ENCODE results near the gene TENM4.
A peak's percentile ranks its signal among the peaks of the same experiment; 100 is the strongest.

TENM4 gene

DNA sequence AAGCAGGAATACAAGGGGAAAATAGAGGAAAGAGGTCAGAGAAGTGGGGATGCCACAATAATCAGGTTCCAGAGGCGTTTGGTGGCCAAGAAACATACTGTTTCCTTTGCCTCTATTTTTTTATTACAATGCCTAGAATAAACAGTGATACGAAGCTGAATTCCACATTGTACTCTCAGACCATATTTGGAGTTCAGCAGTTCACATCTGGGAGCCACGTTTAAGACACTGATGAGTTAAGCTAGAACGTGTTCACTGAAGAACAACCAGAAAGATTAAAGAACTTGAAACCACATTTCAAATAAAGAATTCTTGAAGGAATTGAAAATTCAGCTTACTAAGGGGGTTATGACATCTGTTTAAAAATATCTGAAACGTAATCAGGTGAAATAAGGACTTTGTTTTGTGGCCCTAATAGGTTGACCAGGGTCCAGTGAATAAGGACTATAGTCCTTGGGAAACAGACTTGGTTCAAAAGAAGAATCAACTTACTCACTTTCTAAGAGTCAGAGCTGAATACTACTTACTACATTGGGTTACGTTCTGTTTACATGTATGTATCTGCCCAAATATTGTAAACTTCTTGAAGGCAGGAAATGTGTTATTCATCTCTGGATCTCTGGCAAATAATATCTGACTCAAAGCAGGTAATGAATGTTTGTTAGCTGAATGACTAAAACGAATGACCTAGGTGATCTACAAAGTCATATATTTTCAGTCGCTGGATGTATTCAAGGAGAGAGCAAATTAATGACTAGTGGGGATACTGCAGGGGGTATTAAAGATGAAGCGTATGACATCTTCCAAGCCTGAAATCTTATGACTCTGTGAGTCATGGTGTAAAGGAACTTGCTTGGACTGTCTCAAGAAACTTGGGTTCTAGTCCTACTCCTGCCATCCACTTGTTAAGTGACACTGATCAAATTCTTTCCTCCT, 619.2 kb downstream of the TENM4 start:
- DNase-seq: no peak

GRCh38 chr11:78820741-78821140, 620.1 kb downstream of the TENM4 start:
- DNase-seq: no peak

DNA sequence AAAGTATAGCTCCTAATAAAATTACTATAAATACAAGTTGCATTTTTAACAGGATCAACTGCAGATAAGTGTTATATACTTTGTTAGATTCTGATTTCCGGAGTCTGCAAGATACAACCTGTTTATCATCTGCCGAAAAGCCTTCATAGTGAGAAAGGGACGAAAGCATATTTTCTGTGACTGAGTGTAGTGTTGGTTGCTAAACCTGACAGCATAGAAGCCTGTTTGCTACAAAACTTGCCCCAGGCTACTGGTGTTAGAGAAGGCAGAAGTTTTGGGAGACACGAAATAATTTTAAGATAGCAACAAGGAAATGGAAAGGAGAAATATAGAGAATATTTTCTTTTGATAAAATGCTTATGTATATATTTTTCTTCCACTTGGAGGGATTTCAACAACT, 622.6 kb downstream of the TENM4 start:
- no peak for DNase-seq

DNA sequence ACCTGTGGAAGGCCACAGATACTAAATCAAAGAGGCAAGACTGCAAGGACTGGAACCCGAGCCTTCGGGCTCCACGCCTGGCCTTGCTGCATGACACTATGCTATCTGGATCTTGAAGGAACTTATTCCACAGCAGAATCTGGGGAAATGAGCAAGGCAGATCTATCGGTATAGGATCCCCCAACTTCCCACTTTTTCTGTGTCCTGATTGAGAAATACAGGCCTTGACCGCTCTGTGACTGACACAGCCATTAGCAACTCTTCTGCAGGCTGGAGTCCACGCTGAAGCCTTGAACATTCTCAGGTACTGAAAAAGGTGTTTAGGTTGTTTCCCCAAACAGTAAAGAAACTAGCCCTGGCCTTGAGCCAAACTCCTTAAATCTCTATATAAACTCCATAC, 625.0 kb downstream of the TENM4 start:
- no peak for DNase-seq

GRCh38 chr11:78812513-78813293, 628.1 kb downstream of the TENM4 start:
- DNase-seq: peak; percentile 40

GRCh38 chr11:78810559-78811009, 630.2 kb downstream of the TENM4 start:
- no peak for DNase-seq

DNA sequence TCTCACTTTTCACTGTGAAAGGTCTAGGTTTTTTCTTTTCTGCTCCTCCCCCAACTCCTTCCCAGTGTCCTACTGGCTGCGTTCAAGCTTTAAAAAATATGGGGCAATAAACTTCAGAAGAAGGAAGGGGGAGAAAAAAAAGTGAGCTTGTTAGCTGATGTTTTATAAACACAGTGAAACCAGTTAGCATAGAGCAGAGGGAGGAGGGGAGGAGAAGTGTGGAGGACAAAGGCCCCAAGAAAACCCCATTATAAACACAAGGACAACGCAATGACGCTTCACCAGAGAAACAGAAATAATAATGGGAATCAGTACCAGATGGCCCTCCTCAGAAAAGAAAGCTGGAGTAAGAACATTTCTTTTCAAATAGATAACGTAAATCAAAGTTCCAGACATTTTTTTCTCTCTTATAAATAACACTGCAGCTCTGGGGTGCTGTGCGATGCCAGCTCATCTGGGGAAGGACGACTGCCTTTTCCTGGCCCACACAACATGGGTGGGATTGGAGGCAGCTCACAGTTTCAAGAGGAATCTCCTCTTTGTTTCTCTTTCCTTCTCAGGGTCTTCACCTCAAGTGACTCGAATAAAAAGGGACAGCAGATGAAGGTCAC, 630.8 kb downstream of the TENM4 start:
- DNase-seq: no peak

DNA sequence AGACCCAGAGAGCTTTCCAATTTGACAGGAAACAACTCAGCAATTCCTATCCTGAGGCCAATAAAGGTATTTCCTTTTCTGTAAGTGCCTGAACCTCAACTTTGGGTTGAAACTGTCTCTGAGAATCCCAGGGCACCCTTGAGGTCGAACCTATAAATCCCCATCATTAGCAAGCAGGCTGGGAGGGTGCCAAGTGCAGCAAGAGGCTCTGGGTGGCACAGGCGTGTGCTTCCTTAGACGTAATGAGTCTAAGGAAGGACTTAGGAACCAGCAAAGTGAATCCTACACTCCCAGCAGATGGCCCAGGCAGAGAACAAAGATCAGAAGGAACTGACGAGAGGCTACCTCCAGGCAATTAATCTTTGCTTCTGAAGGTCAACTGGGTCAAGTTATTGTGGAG, 631.9 kb downstream of the TENM4 start:
- DNase-seq: no peak

- no peak for DNase-seq
Observed at GRCh38 chr11:78807351-78807750, 633.5 kb downstream of the TENM4 start.

- DNase-seq: no peak
Observed at GRCh38 chr11:78806214-78807004, 634.4 kb downstream of the TENM4 start.

- no peak for DNase-seq
Observed at GRCh38 chr11:78804991-78805390, 635.8 kb downstream of the TENM4 start.

GRCh38 chr11:78803995-78804394, 636.8 kb downstream of the TENM4 start:
- no peak for DNase-seq

GRCh38 chr11:78802058-78802761, 638.6 kb downstream of the TENM4 start:
- DNase-seq: no peak

DNA sequence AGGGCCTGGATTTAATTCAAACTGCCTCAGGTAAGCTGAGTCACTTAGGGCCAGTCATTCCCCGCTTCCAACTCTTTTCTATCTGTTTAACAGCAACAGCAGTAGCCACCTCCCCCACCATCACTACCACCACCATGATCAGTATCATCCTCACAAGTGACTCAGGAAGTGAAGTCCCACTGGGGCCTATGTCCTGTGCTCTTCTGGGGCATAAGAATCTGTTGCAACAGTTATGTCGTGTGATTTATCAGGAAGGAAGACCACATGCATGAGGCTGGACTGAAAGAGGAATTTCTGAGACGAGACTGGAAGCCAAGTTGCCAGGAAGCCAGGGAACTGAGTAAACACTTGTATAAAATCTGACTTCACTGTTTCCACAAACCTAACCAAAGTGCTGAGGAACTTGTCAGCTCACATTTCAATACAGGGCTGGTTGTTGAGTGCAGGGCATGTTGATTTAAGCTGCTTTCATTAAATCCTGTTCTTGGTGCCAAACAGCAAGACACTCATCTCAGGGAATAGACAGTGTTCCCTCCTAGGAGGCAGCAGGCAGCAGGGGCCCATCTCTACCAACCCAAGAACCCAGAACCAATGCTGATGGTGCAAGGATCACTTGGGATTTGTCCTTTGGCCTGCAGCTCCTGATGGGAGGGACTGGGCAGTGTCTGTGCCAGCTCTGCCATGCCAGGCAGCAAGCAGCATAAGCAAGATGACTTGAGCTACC, 639.5 kb downstream of the TENM4 start:
- peak; percentile 77 for DNase-seq

GRCh38 chr11:78800756-78801155, 640.1 kb downstream of the TENM4 start:
- DNase-seq: no peak

DNA sequence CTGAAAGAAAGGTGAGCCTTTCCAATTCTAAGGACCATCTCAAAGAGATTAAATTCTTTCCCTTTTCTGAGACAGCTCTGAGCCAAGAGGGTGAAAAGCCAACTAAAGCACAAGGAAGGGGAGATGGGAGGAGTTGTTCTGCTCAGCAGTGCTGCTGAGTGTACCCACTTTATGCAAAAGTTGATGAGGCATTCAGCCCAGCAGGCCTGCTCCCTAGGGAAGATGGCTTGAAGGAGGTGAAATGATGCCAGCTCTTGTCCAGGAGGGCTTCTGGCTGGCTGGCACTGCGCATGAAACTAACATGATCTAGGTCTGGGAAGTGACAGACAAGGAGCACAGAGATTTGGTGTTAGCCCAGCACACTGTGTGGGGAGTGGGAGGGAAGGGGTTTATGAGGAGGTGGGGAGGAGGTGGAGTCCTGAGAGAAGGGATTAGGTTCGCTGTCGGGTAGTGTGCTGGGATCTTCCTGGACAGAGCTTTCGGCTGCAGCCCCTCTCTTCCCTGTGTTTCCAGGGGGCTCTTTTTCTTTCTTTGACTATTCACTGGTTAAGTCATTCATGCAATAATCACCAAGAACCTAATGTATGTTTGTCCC, 640.6 kb downstream of the TENM4 start:
- DNase-seq: no peak

DNA sequence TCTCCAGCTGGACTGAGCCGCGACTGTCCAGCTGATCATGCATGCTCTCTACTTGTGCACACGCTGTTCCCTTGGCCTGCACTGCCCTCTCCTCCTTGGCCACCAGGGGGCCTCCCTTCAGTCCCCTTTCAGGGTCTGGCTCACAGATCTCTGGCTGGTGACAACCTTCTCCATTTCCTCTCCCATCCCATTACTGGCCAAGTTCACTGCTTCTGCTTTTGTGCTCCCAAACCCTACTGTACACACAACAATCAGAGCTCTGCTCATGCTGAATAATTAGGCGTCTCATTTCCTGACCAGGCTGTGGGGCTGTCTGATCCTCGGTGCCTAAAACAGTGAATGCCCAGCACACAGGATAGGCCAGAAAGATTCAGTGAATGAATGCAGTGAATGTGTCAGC, 642.2 kb downstream of the TENM4 start:
- DNase-seq: no peak

- DNase-seq: no peak
Observed at GRCh38 chr11:78797559-78797958, 643.3 kb downstream of the TENM4 start.

DNA sequence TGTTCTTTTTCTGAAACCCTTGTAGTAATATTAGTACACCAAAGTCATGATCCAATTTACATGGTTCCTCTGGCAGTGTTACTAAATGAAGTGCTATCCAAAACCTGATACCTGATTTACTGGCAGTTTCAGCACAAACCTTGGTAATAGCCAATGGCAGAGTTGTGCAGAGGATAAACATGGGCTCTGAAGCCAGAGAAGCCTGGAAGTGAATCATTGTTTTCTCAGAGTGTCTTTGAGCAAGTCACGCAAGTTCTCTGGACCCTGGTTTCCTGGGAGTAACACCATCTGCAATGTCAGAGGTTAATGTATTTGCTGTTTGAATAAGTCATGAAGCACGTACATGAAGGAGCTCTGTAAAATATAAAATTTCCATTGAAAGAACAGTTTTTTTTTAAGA, 643.9 kb downstream of the TENM4 start:
- DNase-seq: no peak

DNA sequence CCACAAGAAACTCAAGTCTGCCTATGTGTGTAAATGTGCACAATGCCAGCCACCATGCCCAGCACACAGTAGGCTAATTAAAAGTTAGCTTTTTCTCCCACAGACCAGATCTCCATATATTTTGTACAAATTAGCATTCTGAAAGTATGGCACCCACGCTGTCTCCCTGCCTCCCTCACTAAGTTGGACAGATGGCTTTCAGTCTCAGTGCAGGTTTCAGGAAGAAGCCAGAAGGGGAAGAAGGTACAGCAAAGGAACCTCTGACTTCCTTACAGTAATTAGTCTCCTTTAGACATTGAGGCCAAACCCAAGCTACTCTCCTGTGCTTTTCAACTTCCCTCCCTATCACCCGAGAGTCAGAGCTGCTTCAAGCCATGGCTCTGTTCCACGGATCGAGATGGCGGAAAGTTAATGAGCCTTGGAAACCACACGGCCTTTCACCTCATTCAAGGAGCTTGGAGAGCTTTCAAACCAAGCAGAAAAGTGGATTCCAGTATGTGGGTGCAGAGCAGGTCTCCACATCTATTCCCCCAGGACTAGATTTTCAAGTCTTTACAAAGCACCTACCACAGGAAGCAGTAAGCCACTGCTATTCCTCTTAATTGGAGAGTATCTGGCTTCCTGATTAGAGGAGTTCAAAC, 645.1 kb downstream of the TENM4 start:
- DNase-seq: peak; percentile 15

All from DMS153 (cell line).